HG02763 (cell line): ENCODE data around the gene MRPS22.
"Not testable (repeated sequence)": the region's sequence is repeated elsewhere in the genome, so short reads cannot be mapped to it uniquely, and the experiment has no call there.

Experiments used
- ATAC-seq: cut with Tn5 transposase; IDR thresholded peaks from one replicate; pipeline ENCODE4 v1.9.1; 2021; ENCODE audit warnings: mild to moderate bottlenecking, moderate library complexity; ENCODE audit not compliant: unreplicated experiment

The MRPS22 gene

GRCh38 chr3:139389552-139390368 lies 45.9 kb downstream of the MRPS22 start, which contains the start of gene COPB2:
Gene COPB2, minus strand, starts transcription at chr3:139389647. Its CDS starts 97 bp downstream, at chr3:139389550.
- ATAC-seq = peak; percentile 98

- ATAC-seq = no peak
Measured at GRCh38 chr3:139394116-139394515, 50.3 kb downstream of the MRPS22 start.

GRCh38 chr3:139396707-139397106 lies 52.9 kb downstream of the MRPS22 start:
- ATAC-seq = no peak

GRCh38 chr3:139401155-139401554 lies 57.3 kb downstream of the MRPS22 start:
- ATAC-seq = not testable (repeated sequence)
